ENCODE measurements around the gene PRR36.
"Not testable (repeated sequence)": the region's sequence is repeated elsewhere in the genome, so short reads cannot be mapped to it uniquely, and the experiment has no call there.

The PRR36 gene

DNA sequence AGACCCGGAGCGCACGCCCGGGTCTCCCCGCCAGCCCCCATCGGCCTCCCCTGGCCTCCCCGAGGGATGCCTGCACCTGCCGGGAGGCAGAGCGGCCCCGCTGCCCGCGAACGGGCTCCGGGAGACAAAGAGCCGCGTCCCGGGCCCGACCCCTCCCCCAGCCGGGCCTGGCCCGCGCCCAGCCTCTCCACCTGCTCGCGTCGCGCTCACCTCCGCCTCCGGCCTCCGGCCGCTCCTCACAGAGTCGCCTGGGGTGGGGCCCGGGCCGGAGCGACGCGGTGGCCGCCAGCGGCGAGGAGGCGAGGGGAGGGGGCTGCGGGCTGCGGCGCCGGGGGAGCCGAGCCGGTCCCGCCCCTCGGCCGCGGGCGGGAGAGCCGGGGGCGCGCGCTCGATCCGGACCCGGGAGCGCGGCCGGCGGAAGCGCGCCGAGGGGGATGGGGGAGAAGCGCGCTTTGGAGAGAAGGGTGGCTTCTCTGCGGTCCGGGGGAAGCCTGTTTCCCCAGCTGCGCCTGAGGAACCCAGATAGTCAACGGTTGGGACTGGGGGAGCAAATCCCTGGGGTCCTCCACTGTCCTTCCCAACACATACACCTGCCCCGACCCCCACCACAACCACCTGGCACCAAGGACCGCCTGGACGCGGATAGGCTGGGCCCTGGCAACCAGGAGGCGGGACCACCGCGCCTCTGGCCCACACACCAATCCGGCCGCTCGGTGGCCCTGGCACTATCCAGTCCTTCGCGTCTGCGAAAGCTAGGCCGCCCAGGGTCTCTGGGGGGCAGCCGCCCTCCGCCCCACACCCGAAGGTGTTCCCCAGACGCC is at the start of gene PRR36:
TSS of gene PRR36 (minus strand) at position 315 of the 821 bp plus-strand sequence. CDS start 701 bp downstream, outside the sequence.
- DNase-seq, result no peak

DNA sequence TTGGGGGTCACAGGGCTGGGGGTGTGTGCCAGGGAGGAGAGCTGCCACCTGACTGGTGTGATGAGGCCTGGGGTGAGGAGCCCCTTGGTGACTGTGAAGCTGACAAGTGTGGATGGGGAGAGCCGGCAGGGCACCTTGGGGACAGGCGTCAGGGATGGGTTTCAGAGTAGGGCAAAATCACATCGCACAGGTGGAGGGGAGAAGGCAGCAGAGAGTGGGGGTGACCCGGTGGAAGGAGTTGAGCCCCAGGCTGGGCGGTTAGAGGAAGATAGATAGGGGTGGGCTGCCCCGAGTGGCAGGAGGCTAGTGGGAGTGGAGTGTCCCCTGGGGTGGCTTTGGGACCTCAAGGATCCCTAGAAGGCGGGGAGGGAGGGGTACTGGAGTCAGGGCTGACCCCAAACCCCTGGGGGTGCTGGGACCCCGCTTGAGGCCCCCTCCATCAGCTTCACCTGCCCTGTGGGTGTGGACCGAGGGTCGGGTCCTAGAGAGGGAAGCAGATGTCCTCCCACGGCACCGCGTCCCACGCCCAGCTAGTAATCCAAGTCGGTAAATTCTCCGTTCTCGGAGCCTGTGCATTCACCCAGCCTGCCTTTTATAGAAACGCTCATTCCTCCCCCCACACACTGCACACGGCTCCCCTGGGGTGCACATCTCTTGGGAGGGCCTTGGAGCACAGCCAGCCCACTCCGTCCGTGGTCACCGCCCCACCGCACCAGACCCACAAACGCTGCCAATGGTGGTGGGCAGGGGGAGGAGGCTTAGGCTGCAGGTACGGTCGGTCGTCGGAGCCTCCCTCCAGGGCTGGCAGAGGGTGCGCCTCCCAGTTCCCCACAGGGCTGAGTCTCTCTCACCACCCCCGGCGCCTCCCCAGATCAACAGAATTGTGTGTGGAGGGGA is 49.4 kb upstream of the PRR36 start:
- DNase-seq, result no peak

DNA sequence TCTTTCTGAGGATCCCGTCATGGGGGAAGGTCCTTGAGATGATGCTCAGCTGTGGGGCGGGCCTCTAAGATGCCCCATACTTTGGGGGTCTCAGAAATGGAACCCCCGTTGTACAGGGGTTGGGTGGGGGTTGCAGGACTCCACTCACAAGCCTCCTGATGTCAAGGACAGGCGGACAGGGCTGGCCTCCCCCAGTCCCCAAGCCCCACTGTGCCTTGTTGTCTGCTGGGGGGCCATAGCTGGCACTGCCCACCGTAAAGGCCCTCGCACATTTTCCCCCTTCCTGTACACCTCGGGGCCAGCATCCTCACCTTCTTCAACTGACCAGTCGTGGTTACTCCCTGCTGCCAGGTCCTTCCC is 48.6 kb upstream of the PRR36 start:
- no peak for DNase-seq

DNA sequence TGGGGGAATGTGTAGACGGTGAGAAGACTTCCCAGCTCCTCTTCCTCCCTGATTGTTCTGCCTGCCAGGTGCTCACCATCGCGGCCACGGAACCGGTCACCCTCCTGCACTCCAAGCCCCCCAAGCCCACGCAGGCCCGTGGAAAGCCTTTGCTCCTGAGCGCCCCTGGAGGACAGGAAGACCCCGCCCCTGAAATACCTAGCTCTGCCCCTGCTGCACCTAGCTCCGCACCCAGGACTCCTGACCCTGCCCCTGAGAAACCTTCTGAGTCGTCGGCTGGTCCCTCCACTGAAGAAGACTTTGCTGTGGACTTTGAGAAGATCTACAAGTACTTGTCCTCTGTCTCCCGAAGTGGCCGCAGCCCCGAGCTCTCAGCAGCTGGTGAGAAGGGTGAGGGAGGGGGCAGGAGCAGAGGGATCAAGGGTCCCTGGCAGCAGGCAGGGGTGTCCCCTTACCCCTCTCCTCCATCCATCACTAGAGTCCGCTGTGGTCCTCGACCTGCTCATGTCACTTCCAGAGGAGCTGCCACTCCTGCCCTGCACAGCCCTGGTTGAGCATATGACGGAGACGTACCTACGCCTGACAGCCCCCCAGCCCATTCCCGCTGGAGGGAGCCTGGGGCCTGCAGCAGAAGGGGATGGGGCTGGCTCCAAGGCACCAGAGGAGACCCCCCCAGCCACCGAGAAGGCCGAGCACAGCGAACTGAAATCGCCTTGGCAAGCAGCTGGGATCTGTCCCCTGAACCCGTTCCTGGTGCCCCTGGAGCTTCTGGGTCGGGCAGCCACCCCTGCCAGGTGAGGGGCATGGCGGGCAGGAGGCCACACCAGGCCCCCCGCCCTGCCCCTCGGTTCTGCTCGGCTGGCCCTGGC is 48.0 kb upstream of the PRR36 start:
- no peak for DNase-seq

DNA sequence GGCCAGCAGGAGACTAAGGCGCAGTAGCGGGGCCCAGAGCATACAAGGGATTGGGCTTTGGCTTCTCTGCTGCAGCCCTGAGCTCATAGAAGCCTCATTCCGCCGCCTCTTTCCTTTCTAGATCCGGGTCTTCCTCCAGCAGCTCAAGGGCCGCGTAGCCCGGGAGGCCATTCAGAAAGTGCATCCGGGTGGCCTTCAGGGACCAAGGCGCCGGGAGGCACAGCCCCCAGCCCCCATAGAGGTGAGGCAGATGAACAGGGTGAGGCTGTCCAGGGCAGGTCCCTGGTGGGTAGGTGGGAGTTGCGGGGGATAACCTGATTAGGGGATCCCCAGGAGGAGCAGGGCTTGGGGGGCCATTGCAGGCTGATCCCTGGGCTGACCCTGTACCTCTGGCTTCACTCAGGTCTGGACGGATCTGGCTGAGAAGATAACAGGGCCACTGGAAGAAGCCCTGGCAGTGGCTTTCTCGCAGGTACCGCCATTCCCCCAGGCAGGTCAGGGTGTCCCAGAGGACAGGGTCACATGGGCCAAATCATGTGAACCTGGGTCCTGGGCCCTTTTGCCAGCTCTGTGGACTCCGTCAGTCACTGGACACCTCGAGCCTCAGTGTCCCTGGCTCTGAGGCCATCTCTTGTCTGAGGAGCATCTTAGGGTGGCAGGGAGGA is 47.2 kb upstream of the PRR36 start:
- no peak for DNase-seq

DNA sequence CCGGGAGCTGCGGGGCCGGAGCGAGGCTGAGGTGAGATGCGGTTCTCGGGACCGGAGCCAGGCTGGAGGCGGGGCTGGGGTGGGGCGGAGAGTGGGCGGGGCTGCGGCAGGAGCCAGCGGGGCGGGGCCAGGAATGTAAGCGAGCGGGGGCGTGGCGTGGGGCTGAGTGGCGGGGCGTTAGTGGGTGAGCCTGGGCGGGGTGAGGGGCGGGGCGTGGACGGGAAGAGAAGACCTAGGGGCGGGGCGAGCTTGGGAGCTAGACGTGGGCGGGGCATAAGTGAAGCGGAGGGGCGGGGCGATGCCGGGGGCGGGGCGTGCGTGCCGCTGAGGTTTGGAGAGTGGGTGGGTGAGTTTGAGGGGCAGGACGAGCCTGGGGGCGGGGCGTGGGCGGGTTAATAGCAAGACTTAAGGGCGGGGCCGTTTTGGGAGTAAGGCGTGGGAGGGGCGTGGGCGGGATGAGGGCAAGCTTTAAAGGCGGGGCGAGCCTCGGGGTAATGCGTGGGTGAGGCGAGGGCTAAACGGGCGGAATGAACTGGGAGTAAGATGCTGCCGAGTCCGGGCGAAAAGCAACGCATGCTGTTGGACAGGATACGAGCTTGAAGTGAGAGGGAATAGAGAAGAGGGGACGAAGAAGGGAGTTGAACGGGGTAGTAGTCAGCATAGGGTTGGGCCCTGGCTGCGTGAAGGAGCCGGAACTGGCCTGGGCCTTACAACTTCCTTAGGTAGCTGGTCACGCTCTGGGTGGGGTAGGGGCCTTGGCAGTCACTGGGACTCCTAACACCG is 46.5 kb upstream of the PRR36 start:
- peak; percentile 66 for DNase-seq

DNA sequence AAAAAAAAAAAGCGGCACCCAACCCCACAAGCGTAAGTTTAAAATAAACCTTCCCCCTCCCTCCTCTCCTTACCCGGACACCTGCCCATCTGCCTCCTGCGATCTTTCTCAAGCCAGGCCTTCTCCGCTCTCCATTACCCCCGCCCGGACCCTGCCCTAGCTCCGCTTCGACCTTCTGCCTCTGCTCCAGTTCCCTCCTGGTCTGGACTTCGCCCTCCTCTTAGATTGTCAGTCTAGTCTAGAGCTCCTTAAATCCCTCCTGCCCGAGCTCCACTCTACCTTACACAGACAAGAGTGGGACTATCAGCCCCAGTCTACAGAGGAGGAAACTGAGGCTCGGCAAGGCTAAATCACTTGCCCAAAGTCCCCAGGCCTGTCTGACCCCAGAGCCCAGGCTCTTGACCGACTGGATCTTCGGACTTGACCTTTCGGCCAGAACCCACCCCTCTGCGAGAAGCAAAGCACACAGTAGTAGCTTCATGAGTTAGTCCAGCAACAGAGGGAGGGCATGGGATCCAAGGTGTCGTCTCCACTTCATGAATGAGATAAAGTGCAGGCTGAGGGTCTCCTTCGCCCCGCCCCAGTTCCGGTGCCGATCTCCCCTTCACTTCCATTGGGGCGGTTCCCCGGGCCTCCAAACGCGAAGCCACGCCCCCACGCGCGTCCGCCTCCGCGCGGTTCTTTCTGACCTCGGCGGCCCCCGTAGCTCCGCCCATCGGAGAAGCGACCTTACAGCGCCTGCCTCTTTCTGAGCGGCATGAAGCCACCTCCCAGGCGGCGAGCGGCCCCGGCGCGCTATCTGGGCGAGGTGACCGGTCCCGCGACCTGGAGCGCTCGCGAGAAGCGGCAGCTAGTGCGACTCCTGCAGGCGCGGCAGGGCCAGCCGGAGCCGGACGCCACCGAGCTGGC is 45.7 kb upstream of the PRR36 start, which contains the start of gene SNAPC2:
TSS of gene SNAPC2 (plus strand) at position 729 of the 909 bp plus-strand sequence. CDS start at position 758, 29 bp downstream.
- peak; percentile 22 for DNase-seq

DNA sequence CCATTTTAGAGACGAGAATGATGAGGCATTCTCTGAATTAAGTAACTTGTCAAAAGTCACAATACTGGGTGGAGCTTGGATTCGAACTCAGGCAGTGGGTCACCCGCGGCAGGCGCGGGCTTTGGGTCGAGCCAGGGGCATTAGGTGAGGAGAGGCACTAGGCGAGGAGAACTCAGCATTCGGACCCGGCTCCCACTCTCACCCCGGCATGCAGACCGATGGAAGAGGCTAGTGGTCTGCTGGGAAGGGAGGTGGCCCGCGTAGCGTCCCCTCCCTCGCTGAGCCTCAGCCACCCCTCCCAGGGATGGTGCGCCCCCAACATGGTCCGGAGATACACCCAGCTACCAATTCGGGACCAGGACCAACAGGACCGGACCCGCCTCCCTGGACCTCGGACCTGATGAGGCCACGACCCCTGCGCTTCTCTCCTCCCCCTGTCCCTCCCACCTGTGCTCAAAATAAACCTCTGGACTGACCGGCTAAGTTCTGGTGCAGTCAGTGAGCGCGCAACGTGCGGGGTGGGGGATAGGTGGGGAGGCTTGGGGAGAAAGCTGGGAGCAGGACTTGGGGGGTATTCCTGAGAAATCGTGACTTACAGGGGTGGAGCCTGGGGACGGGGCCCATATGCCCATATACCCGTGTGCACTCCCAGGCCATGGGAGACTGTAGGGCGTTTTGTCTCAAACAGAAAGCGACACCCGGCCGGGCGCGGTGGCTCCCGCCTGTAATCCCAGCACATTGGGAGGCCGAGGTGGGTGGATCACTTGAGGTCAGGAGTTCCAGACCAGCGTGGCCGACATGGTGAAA is 44.6 kb upstream of the PRR36 start:
- no peak for DNase-seq

DNA sequence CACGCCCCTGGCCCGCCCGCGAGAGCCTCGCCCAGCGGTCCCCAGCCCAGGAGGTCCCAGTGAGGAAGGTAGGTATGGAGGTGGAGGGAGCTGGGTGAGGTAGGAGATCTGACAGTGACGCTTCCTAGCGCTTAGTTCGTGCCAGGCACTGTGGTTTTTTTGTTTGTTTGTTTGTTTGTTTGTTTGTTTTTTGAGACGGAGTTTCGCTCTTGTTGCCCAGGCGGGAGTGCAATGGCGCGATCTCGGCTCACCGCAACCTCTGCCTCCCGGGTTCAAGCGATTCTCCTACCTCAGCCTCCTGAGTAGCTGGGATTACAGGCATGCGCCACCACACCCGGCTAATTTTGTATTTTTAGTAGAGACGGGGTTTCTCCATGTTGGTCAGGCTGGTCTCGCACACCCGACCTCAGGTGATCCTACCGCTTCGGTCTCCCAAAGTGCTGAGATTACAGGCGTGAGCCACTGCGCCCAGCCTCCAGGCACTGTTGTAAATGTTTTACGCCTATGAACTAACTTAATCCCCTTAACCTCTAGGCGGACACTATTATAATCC is 43.9 kb upstream of the PRR36 start:
- not testable (repeated sequence) for DNase-seq

DNA sequence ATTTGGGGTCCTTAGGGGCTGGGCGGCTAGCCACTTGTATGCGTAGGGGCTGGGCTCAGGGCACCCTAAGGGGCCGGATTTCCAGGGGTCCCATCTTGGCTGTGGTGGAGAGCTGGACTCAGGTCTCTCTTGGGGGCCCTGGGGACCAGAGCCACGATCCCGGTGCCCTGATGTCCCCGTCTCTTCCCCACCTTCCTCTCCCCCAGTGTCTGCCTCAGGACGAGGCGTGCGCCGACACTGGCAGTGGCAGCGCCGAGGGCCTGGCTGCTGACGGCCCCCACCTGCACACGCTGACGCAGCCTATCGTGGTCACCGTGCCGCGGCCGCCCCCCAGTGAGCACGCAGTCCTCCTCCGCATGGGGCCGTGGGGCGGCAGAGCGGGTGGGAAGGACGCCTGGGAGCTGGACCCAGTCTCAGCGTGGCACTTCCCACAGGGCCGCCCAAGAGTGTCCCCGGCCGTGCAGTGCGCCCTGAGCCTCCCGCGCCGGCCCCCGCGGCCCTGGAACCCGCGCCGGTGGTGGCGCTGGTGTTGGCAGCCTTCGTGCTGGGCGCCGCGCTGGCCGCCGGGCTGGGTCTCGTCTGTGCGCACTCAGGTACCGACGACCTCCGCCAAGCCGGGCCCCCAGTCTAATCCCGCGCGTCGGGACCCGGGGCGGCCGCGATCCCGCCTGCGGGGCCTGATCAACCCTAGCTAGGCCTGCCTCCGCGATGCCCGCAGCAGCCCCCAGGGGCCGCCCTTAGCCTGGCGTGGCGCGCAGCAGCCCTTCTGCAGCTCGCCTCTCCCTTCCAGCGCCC is 43.3 kb upstream of the PRR36 start:
- DNase-seq, result no peak

DNA sequence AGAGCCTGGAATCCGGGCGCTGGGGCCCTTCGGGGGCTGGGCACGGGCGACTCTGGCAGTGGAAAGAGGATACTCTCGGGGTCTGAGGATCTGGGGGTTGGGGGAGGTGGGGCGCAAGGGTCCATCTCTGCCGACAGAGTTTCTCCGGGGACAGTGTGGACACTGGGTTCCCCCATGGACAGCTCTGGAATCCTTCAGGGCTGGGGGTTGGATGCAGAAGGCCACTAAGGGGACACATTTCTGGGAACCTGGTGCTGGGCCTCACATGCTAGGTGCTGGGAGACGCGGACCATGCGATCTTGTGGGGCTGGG is 42.7 kb upstream of the PRR36 start:
- no peak for DNase-seq

DNA sequence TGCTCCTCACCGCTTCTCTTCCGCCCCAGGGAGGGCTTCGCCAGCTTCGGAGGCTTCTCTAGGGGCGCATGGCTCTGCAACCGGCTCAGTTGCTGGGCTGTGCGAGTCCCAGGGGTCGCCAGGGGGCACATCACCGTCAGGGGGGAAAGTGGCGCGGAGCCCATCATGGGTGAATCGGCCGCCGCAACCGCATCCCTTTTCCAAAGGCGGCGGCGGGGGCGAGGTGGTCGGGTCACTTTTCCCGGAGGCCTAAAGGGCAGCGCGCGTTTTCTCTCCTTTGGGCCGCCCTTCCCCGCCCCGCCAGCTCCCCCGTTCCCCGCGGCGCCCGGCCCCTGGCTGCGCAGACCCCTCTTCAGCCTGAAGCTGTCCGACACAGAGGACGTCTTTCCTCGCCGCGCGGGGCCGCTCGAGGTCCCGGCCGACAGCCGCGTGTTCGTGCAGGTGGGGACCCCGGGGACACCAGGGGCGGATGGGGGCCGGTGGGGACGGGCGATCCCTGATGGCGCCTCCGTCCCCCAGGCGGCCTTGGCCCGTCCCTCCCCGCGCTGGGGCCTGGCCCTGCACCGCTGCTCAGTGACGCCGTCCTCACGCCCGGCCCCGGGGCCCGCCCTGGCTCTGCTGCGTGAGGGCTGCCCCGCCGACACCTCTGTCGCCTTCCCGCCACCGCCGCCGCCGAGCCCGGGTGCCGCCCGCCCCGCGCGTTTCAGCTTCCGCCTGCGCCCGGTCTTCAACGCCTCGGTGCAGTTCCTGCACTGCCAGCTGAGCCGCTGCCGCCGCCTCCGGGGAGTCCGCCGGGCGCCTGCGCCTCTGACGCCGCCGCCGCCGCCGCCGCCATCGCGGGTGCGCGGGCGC is 42.1 kb upstream of the PRR36 start:
- DNase-seq, result no peak

DNA sequence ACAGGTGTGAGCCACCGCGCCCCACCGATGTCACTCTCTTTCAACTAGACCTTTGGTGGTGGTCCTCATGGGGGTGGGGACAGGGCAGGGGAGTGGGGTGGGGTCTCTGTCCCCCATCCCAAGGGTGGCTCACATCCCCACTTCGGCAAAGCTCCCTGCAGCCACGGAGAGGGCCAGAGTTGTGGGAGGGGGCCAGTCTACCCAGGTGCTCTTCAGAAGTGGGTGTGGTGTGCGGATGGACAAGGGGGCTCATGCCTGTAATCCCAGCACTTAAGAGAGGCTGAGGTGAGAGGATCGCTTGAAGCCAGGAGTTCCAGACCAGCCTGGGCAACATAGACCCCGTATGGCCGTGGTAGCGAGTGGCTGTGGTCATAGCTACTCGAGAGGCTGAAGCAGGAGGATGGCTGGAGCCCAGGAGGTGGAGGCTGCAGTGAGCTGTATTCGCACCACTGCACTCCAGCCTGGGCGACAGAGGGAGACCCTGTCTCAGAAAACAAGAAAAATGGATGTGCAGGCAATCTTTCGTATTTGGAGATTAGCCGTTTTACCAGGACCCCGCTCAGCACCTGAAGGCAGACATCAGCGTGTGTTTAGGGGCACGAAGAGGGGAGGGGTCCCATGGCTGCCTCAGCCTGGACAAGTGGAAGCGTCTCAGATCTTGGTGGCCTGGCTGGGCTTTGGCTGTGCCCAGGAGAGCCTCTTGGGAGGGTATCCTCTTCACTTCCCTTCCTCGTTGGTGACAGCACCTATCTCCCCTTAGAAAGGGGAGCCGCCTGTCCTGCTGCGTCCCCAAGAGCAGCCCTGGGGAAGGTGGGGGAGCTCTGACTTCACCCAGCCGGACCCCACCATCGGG is 41.3 kb upstream of the PRR36 start:
- DNase-seq, result no peak

DNA sequence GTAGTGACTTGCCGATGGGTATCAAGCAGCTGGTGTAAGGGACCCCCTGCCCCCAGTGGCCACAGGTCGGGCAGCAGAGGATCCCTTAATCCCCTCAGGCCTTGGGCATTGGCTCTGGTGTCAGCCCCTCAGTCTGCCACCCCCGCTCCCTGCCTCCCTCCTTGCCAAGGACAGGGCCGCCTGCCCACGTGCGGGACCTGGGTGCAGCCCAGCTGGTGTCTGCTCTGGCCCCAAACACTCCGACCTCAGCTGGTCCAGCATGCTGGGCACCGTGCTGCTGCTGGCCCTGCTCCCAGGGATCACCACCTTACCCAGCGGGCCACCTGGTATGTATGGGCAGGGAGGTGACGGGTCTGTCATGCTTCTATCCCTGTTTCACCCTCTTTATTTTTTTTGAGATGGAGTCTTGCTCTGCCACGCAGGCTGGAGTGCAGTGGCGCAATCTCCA is 40.4 kb upstream of the PRR36 start, which contains the start of gene TGFBR3L:
TSS of gene TGFBR3L (plus strand) at position 233 of the 448 bp plus-strand sequence.
- no peak for DNase-seq

DNA sequence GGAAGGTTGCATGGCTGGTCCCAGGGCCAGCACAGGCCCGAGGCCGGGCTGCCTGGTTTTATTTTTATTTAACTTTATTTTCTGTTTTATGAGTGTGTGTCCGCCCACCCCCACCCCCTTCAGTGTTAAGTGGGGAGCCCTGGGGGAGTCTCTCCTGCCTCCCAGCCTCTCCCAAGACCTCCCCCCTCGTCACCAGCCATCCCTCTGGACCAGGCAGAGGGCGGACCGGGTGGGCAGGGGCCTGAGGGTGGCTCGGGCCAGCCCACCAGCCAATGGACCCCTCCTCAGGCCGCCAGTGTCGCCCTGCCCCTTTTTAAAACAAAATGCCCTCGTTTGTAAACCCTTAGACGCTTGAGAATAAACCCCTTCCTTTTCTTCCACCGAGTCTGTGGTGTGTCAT is 39.9 kb upstream of the PRR36 start:
- DNase-seq, result no peak

DNA sequence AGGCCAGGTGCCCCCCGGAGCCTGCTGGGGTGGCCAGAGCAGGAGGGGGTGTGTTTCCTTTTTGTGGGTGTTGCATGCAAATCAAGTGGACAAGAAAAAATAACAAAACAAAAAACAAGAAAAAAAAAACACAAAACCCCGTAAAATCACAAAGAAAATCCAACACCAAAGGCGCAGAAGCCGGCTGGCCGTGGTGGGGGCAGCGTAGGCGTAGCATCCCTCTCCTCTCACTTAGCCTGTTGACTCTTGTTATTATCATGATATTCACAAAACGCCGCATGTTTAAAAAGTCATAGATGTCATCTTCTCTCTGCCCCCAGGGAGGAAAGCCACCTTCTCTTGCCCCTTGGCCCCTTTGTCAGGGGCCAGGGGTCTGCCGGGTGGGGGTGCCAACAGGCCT is 39.5 kb upstream of the PRR36 start:
- no peak for DNase-seq

All from NCI-H187 treated with DMSO at 0.1 percent for 48 hours (cell line).